ENCODE results near the gene PRAF2. TPM values are rescaled to one million over a fixed set of nuclear protein-coding genes. Genes with fewer than 3 reads are reported as not detected.

The PRAF2 gene
- total RNA-seq, 1 donor from 2014 or later = 4.8 TPM

DNA sequence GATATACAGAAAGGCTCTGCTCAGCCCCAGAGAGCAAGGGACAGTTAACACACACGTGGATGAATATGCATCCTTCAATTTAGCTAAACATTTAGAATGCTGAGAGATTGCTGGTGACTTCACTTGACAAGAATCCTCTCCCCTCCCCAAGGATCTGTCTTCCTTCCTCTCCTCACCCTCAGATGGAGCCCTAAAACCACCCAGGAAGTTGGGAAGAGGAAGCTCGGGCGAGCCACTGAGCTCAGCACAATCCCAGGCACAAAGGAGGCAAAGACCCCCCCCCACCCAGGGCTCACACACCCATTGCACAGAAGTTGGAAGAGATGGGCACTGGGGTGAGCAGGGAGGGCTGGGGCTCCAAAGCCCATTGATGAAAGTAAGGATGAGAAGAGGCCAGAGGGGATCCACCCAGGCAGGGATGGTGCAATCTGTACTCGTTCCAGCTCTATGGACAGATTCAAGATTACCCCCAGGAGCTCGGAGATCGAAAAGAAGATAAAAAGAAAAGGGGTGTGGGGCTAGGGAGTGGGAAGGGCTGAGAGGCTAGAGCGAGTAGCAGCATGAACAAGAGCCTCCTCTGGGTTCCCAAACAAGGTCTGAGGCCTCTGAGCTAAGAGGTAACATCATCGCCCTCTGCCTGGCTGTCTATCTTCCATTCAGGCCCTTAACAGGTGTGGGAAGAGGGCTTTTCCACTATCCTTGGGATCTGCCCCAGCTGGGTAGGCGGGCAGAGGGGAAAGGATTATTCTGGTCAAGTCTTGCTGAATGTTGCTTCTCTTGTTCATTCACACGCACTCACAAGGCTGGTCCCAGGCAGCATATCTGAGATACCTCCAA, 31.8 kb downstream of the PRAF2 start:
- peak; percentile 13 for ATAC-seq

DNA sequence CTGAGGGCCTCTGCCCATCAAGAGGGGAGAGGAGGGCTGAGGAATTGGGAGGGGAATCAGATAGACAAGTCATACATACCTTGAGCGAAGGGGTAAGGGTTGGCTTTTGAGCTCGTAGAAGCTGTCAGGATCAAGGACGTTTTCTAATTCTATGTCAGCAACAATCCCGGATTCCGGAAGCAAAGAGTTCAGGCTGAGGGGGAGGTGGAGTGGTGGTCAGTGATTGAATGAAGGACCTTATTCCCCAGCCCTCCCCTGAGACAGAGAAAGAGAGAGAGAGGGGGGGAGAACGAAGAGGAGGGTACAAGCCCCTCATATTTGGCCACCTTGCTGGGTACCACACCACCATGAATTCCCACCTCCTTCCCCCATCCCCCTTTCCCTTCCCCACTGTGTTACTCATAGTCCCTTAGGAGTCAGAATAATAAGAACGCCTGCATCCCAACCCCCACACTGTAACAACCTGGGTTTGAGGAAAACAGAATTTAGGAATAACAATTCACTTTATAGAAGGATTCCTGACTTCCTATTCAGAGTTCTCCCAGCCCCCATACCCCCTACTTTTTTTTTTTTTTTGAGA, 33.3 kb downstream of the PRAF2 start:
- no peak for ATAC-seq

DNA sequence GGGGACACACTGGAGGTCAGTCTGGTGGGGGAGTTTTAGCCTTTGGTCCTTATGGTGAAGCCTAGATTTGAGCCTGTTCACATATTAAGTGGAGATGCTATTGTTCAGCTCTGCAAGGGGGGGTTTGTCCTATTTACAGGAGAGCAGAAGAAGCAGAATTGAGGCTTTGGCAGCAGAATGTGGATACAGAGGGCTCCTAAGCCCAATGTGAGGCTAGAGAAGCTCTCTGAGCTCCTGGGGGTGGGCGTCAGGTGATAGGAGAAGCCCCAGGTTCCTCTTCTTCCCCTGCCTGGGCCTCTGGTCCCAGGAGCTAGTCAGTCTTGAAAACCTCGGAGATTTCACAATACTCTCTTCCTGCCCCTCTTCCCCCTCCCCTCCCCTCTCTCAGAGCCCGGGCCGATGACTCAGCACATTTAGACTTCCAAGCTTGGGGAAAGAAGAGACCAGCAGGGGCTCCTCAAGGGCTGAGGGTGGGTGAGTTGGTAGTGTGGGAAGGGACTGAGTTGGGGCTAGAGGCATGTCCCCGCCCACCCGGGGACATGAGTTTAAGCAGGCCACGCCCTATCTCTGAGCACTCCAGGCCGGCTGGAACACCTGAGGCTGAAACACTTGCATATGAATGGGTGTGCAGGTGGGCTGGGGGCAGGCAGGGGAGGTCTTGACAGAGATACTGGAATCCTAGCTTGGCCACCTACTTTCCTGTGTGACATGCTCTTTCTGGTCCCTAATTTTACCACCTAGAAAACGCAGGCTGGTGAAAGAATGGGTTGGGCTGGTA, 34.0 kb downstream of the PRAF2 start:
- ATAC-seq = no peak

- no peak for ATAC-seq
Measured at GRCh38 chrX:49037883-49038475, 35.8 kb downstream of the PRAF2 start.

DNA sequence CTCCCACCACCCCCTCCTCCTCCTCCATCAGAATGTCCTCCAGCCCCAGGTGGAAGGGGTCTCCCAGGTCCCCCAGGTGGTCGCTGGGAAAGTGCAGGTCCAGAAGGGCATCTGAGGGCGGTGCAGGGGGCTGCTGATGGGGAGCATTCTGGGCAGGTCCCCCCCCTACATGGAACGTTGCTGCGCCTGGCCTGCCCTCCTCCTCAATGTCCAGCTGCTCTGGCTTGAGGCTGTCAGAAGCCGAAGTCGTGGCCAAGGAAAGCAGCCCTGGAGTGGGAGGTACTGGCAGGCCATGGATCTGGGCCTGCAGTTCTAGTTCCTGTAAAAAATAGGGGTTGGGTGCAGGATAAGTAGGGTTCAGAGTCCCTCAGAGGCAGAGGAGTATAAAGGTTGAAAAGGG, 43.5 kb downstream of the PRAF2 start:
- ATAC-seq = no peak

DNA sequence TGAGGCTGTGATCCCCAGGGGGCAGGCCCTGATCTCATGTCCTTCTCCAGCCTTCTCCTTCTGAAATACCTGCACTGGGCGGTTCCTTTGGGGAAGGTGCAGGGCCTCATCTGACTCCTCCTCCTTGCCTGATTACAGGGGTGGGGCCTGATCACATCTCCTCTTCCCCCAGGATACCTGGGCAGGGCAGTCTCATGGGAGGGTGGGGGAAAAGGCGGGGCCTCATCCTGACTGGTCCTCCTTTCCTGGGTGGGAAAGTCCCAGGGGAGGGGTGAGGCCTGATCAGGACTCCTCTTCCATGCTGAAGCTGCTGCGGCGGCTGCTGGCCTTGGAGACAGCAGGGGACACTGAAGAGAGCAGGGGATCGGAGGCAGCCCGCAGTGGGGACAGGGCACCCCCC, 43.9 kb downstream of the PRAF2 start:
- peak; percentile 89 for ATAC-seq

Other genes with a start within 250 kb of the PRAF2 start
- gene ERAS, start 247.5 kb downstream of the PRAF2 start, total RNA-seq = not detected
- 0.36 TPM for gene PCSK1N, start 238.4 kb downstream of the PRAF2 start, total RNA-seq
- gene TIMM17B, start 176.2 kb downstream of the PRAF2 start, total RNA-seq = 33.9 TPM
- gene PQBP1, start 176.1 kb downstream of the PRAF2 start, total RNA-seq = 53.5 TPM
- 17.4 TPM for gene SLC35A2, start 162.4 kb downstream of the PRAF2 start, total RNA-seq
- 4.4 TPM for gene PIM2, start 155.0 kb downstream of the PRAF2 start, total RNA-seq
- 20.3 TPM for gene OTUD5, start 116.4 kb downstream of the PRAF2 start, total RNA-seq
- gene KCND1, start 102.2 kb downstream of the PRAF2 start, total RNA-seq = 0.28 TPM
- gene GRIPAP1, start 71.7 kb downstream of the PRAF2 start, total RNA-seq = 21.2 TPM
- 20.2 TPM for gene TFE3, start 30.6 kb downstream of the PRAF2 start, total RNA-seq
- 27.7 TPM for gene CCDC120, start 15.0 kb downstream of the PRAF2 start, total RNA-seq
- gene WDR45, start 5.9 kb upstream of the PRAF2 start, total RNA-seq = 30.3 TPM
- gene GPKOW, start 49.7 kb upstream of the PRAF2 start, total RNA-seq = 11.9 TPM
- 4.7 TPM for gene MAGIX, start 88.8 kb upstream of the PRAF2 start, total RNA-seq
- gene PLP2, start 97.9 kb upstream of the PRAF2 start, total RNA-seq = 359 TPM
- gene PRICKLE3, start 112.4 kb upstream of the PRAF2 start, total RNA-seq = 17.5 TPM
- gene SYP, start 126.2 kb upstream of the PRAF2 start, total RNA-seq = 0.36 TPM
- gene CACNA1F, start 159.3 kb upstream of the PRAF2 start, total RNA-seq = 0.28 TPM
- gene CCDC22, start 161.5 kb upstream of the PRAF2 start, total RNA-seq = 9.4 TPM
- 0.76 TPM for gene FOXP3, start 190.7 kb upstream of the PRAF2 start, total RNA-seq
- gene PPP1R3F, start 195.8 kb upstream of the PRAF2 start, total RNA-seq = 3.4 TPM
- not detected for gene GAGE10, start 229.6 kb upstream of the PRAF2 start, total RNA-seq
- gene GAGE12J, start 248.0 kb upstream of the PRAF2 start, total RNA-seq = not detected